Breast epithelium (tissue), 4 donors: ENCODE data around the gene TYRP1. TPM values are rescaled to one million over a fixed set of nuclear protein-coding genes. Genes with fewer than 3 reads are reported as not detected.

Experiments
- DNase-seq, 2 donors: peaks; one replicate each; pipeline ENCODE4 v3.0.0-alpha.2; 2019; ENCODE audit warnings: low spot score in 2 of 2
- H3K27ac ChIP-seq, 2 donors: fragments of 200-600 bp; sonication (generic) in 1 of 2; one replicate each; pipeline ENCODE4 v1.5.1; 2016 to 2019; ENCODE audit warnings: mild to moderate bottlenecking in 1 of 2
- H3K27me3 ChIP-seq, 2 donors: fragments of 200-600 bp; sonication (generic) in 1 of 2; one replicate each; pipeline versions ENCODE4 v1.5.1 to v1.6.0; 2017 to 2019; ENCODE audit warnings: control low read depth in 1 of 2, mild to moderate bottlenecking in 1 of 2
- H3K36me3 ChIP-seq: fragments of 200-600 bp; one replicate; pipeline ENCODE4 v1.5.1; 2019
- H3K4me1 ChIP-seq, 2 donors: fragments of 200-600 bp; sonication (generic); one replicate each; pipeline ENCODE4 v1.5.1; 2016 to 2019; ENCODE audit warnings: control low read depth in 1 of 2
- H3K4me3 ChIP-seq, 3 donors: fragments of 200-600 bp; sonication (generic); 1 replicate in 2 of 3; 2 replicates in 1 of 3; pipeline ENCODE4 v1.5.1; 2016 to 2019; ENCODE audit warnings: mild to moderate bottlenecking in 3 of 3, moderate library complexity in 2 of 3
- H3K9me3 ChIP-seq, 2 donors: fragments of 200-600 bp; sonication (generic) in 1 of 2; one replicate each; pipeline ENCODE4 v1.5.1; 2016 to 2019; ENCODE audit warnings: control low read depth in 1 of 2
- CTCF ChIP-seq, 3 donors: fragments of 450-650 bp; IDR thresholded peaks; one replicate each; pipeline ENCODE4 v1.5.1; 2016 to 2017; ENCODE audit warnings: antibody characterized with exemption in 3 of 3, mild to moderate bottlenecking in 3 of 3, moderate library complexity in 3 of 3
- POLR2A ChIP-seq: fragments of 450-650 bp; IDR thresholded peaks from one replicate; pipeline ENCODE4 v1.6.1; 2016; ENCODE audit warnings: antibody characterized with exemption, mild to moderate bottlenecking, moderate library complexity
- POLR2AphosphoS5 ChIP-seq, 3 donors: sonication (generic); formaldehyde crosslinking; IDR thresholded peaks; one replicate each; pipeline ENCODE4 v1.6.1; 2017; ENCODE audit warnings: antibody characterized with exemption in 3 of 3
- intact Hi-C: fragments of 100-400 bp; cut with DNase I; formaldehyde crosslinking; loops from one replicate; pipeline ENCODE4 v1.15.1; 2023; ENCODE audit warnings: low total_unique reads
- total RNA-seq, 3 donors: library from RNA; depleted of rRNA; stranded (reverse); fragments of >200 nt; gene quantifications; one replicate each; pipeline ENCODE4 v1.1.0, GENCODE V29; 2016

TYRP1 gene
- total RNA-seq, 3 donors from 2014 or later = not detected

GRCh38 chr9:12656803-12657202 lies 36.4 kb upstream of the TYRP1 start:
- no peak for TF ChIP-seq CTCF (IDR thresholded peaks at IDR 0.05)
- TF ChIP-seq POLR2AphosphoS5 (IDR thresholded peaks at IDR 0.05) = no peak
- no peak for TF ChIP-seq POLR2A
- H3K27me3 ChIP-seq = no peaks in the 10 kb centered on the region
- no peak for DNase-seq
- intact Hi-C loops = no loop called here
- H3K27ac ChIP-seq = no peak overlapping the region
- no peak overlapping the region for H3K4me3 ChIP-seq
- no peaks in the 10 kb centered on the region for H3K36me3 ChIP-seq
- H3K4me1 ChIP-seq = no peaks in the 10 kb centered on the region
- H3K9me3 ChIP-seq = peaks cover 0 to 7% of the 10 kb centered on the region in 2 donors

GRCh38 chr9:12657233-12657632 lies 36.0 kb upstream of the TYRP1 start:
- DNase-seq = no peak
- H3K4me3 ChIP-seq = no peak overlapping the region
- peaks cover 0 to 7% of the 10 kb centered on the region in 2 donors for H3K9me3 ChIP-seq
- TF ChIP-seq POLR2AphosphoS5 (IDR thresholded peaks at IDR 0.05) (no peak), CTCF (IDR thresholded peaks at IDR 0.05) (no peak), POLR2A (no peak)
- H3K27ac ChIP-seq = no peak overlapping the region
- intact Hi-C loops = no loop called here
- no peaks in the 10 kb centered on the region for H3K36me3 ChIP-seq
- no peaks in the 10 kb centered on the region for H3K4me1 ChIP-seq
- H3K27me3 ChIP-seq = no peaks in the 10 kb centered on the region

- no peaks in the 10 kb centered on the region for H3K36me3 ChIP-seq
- no peaks in the 10 kb centered on the region for H3K27me3 ChIP-seq
- TF ChIP-seq POLR2AphosphoS5 (IDR thresholded peaks at IDR 0.05) (no peak), CTCF (IDR thresholded peaks at IDR 0.05) (no peak), POLR2A (no peak)
- peaks cover 0 to 7% of the 10 kb centered on the region in 2 donors for H3K9me3 ChIP-seq
- no peak for DNase-seq
- H3K4me3 ChIP-seq = no peak overlapping the region
- intact Hi-C loops = no loop called here
- no peaks in the 10 kb centered on the region for H3K4me1 ChIP-seq
- H3K27ac ChIP-seq = no peak overlapping the region
Observed at GRCh38 chr9:12657998-12658397, 35.2 kb upstream of the TYRP1 start.

GRCh38 chr9:12658531-12659209 lies 34.5 kb upstream of the TYRP1 start:
- Histone ChIP-seq H3K9me3 (peaks cover 0 to 7% of the 10 kb centered on the region in 2 donors), H3K4me1 (no peaks in the 10 kb centered on the region), H3K27ac (no peak overlapping the region), H3K36me3 (no peaks in the 10 kb centered on the region), H3K27me3 (no peaks in the 10 kb centered on the region), H3K4me3 (no peak overlapping the region)
- no peak for DNase-seq
- TF ChIP-seq POLR2A = no peak
- TF ChIP-seq CTCF (IDR thresholded peaks at IDR 0.05) = no peak
- no peak for TF ChIP-seq POLR2AphosphoS5 (IDR thresholded peaks at IDR 0.05)
- intact Hi-C loops = no loop called here

- DNase-seq = no peak
- H3K9me3 ChIP-seq = peaks cover 0 to 7% of the 10 kb centered on the region in 2 donors
- intact Hi-C loops = no loop called here
- TF ChIP-seq POLR2AphosphoS5 (IDR thresholded peaks at IDR 0.05) = no peak
- TF ChIP-seq CTCF (IDR thresholded peaks at IDR 0.05) = no peak
- TF ChIP-seq POLR2A = no peak
- H3K36me3 ChIP-seq = no peaks in the 10 kb centered on the region
- H3K27ac ChIP-seq = no peak overlapping the region
- H3K27me3 ChIP-seq = no peaks in the 10 kb centered on the region
- H3K4me1 ChIP-seq = no peaks in the 10 kb centered on the region
- no peak overlapping the region for H3K4me3 ChIP-seq
Observed at GRCh38 chr9:12659220-12659619, 34.0 kb upstream of the TYRP1 start.
